Measurements from ENCODE around the gene TSPO2. TPM values are rescaled to one million over a fixed set of nuclear protein-coding genes. Genes with fewer than 3 reads are reported as not detected.

Gene TSPO2
- total and polyA plus RNA-seq, 9 of the 15 experiments (the other 6 are each of a cell fraction or from before 2014, with no cell fraction given) = not detected

DNA sequence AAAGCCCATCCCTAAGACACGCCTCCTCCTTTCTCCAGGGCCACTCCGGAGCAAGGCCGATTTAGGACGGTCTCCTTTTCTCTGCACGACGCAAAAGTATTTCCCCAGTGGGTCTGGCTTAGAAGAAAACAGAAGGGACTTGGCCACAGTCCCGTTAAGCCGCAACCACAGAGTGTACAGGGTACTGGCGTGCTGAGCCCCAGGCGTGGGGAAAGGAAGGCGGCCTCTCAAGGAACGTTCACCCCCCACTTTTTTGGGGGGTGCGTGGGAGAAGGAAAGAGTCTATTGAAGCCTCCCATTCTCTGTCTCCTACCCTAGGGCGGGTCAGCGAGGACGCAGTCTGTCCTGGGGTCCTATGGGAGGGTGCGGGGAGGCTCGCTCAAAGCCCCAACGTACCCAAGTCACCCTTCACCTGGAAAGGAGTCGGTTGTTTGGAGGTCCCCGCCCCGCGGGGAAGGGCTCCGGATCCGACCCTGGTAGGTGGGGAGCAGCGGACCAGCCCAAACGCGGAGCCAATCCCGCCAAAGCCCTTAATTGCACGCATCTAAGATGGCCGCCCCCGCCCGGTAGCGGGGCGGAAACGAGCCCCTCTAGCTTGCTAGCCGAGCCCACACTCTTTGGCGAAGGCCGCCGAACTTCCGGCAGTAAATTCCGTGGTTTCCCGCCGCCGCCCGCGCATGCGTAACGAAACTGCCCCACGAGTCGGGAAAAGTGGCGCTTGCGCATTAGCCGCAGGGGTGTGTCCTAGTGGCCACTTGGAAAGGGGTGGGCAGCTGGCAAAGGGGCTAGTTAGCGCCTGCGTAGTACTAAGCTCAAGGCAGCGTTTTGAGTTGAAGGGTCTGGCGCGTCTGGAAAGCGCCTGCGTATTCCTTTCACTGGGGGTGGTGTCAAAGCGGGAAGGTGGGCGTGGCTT, 29.9 kb downstream of the TSPO2 start, which contains the start of gene OARD1:
TSS of gene OARD1 (minus strand) at position 434 of the 913 bp plus-strand sequence. CDS start 722 bp downstream, outside the sequence.
- FAIRE-seq = peak; percentile 98
- ATAC-seq = peak; percentile 81
- in situ Hi-C loops (cut with MboI) (no loop called here), intact Hi-C loops (cut with micrococcal nuclease) (loop anchor here (5.0 kb wide), 2 partner anchors 75 to 245 kb away; no protein-coding TSS in a partner anchor)
- peak within 1 kb of the TSS; percentile 94 for H3K27ac ChIP-seq (ENCODE audit: extremely low read depth, low read depth, low read length)
- ChIA-PET CTCF (ENCODE audit: low intra/inter-chr PET ratio) (interaction anchor here (0.7 to 1.5 kb wide), 2 partner anchors 15 to 1778 kb away, joined by 3 to 4 read pairs; no protein-coding TSS in a partner anchor), POLR2A (interaction anchor here (0.6 to 1.2 kb wide), 6 partner anchors 10 to 1740 kb away, joined by 3 to 5 read pairs (median 3); no protein-coding TSS in a partner anchor)
- peak within 1 kb of the TSS; percentile 83 for H3K4me3 ChIP-seq
- H3K36me3 ChIP-seq (ENCODE audit: control insufficient read depth, insufficient read depth, low read length) = peaks cover 43% of the 10 kb centered on the region; the same call in 2 of the 3 replicates
- H4K20me1 ChIP-seq (replicated peaks; ENCODE audit: control insufficient read depth, insufficient read depth, low read length) = no peaks in the 10 kb centered on the region
- no peaks in the 10 kb centered on the region for H3K9me3 ChIP-seq (replicated peaks; ENCODE audit: control insufficient read depth, insufficient read depth, low read depth, low read length)
- H3K79me2 ChIP-seq (ENCODE audit: control insufficient read depth, insufficient read depth, low read length) = peaks cover 57% of the 10 kb centered on the region
- H3K9ac ChIP-seq (ENCODE audit: insufficient read depth in 1 of 2, low read depth in 2 of 2, low read length in 2 of 2) = peak within 1 kb of the TSS; percentile 96 to 97
- peak; percentile 79 to 100 (median 97) for DNase-seq (ENCODE audit: extremely low read depth in 1 of 4, low spot score in 3 of 4)
- H3K27me3 ChIP-seq (ENCODE audit: control insufficient read depth in 2 of 2, insufficient read depth in 2 of 2, low read length in 2 of 2) = no peaks in the 10 kb centered on the region
- WGBS (ENCODE audit: insufficient coverage, low coverage, missing lambda C conversion rate) = under 1% methylated on average over 62 of the region's 63 CpGs
- H3K4me2 ChIP-seq (ENCODE audit: insufficient read depth, low read length) = peak within 1 kb of the TSS; percentile 99
- H3K9me1 ChIP-seq (ENCODE audit: control insufficient read depth, insufficient read depth, low read length) = no peaks in the 10 kb centered on the region
- H3K4me1 ChIP-seq (replicated peaks in 1 of 2; ENCODE audit: control insufficient read depth in 2 of 2, insufficient read depth in 2 of 2, low read length in 2 of 2) = peaks cover 9 to 21% of the 10 kb centered on the region in 2 experiments
- TSS peak; percentile 48 for BruUV-seq (replicated peaks)
- peak within 1 kb of the TSS; percentile 88 for H2AFZ ChIP-seq (ENCODE audit: low read depth, low read length)
- no peak for TF ChIP-seq XRCC3 (IDR thresholded peaks at IDR 0.05)
- TF ChIP-seq U2AF2 (optimal IDR thresholded peaks at IDR 0.05; ENCODE audit: low read depth, low read length) = no peak
- TF ChIP-seq LEF1 (IDR thresholded peaks at IDR 0.05) = 0 out of 2 replicates have a peak, but pooled peaks have one; percentile 27
- TF ChIP-seq NFIX (CRISPR knock-in tag; IDR thresholded peaks at IDR 0.05; ENCODE audit: low read depth) = no peak
- no peak for TF ChIP-seq SRSF7 (optimal IDR thresholded peaks at IDR 0.05; ENCODE audit: low read depth, low read length)
- TF ChIP-seq POLR2G (IDR thresholded peaks at IDR 0.05; ENCODE audit: low read depth, low read length) = peak; percentile 84
- no peak for TF ChIP-seq CEBPG (CRISPR knock-in tag; IDR thresholded peaks at IDR 0.05)
- no peak for TF ChIP-seq CEBPG (tag; conservative IDR thresholded peaks at IDR 0.05 in 1 of 2, IDR thresholded peaks at IDR 0.05 in 1 of 2)
- TF ChIP-seq SETDB1 (IDR thresholded peaks at IDR 0.05; ENCODE audit: low read length) = no peak
- TF ChIP-seq OTX1 (CRISPR knock-in tag; IDR thresholded peaks at IDR 0.05) = no peak
- no peak for TF ChIP-seq FOXO4 (CRISPR knock-in tag; IDR thresholded peaks at IDR 0.05)
- TF ChIP-seq, protein P1, sequence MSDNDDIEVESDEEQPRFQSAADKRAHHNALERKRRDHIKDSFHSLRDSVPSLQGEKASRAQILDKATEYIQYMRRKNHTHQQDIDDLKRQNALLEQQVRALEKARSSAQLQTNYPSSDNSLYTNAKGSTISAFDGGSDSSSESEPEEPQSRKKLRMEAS (CRISPR knock-in tag; IDR thresholded peaks at IDR 0.05) = peak; percentile 45; the same call in 1 of the 2 replicates
- TF ChIP-seq NR4A1 (CRISPR knock-in tag; IDR thresholded peaks at IDR 0.05) = no peak
- peak; percentile 59; the same call in 1 of the 2 replicates for TF ChIP-seq NR4A1 (tag; IDR thresholded peaks at IDR 0.05)
- TF ChIP-seq RNF2 (IDR thresholded peaks at IDR 0.05) = 0 out of 2 replicates have a peak, but pooled peaks have one; percentile 37
- peak; percentile 100 for TF ChIP-seq NRF1 (conservative IDR thresholded peaks at IDR 0.05 in 1 of 2, IDR thresholded peaks at IDR 0.05 in 1 of 2)
- no peak for TF ChIP-seq ZNF449 (CRISPR knock-in tag; IDR thresholded peaks at IDR 0.05)
- no peak for TF ChIP-seq CAMTA2 (CRISPR knock-in tag; conservative IDR thresholded peaks at IDR 0.05)

All from K562 (cell line).